CD4-positive, alpha-beta T cell treated with Interleukin-15 for 4 hours (primary cell): ENCODE measurements around the gene TUT4.
A peak's percentile ranks its signal among the peaks of the same experiment; 100 is the strongest.
"Not testable (repeated sequence)": the region's sequence is repeated elsewhere in the genome, so short reads cannot be mapped to it uniquely, and the experiment has no call there.

Source experiments
- DNase-seq: peaks from one replicate; pipeline ENCODE4 v3.0.0-alpha.2; 2020; ENCODE audit warnings: low spot score

TUT4 gene, protein sequence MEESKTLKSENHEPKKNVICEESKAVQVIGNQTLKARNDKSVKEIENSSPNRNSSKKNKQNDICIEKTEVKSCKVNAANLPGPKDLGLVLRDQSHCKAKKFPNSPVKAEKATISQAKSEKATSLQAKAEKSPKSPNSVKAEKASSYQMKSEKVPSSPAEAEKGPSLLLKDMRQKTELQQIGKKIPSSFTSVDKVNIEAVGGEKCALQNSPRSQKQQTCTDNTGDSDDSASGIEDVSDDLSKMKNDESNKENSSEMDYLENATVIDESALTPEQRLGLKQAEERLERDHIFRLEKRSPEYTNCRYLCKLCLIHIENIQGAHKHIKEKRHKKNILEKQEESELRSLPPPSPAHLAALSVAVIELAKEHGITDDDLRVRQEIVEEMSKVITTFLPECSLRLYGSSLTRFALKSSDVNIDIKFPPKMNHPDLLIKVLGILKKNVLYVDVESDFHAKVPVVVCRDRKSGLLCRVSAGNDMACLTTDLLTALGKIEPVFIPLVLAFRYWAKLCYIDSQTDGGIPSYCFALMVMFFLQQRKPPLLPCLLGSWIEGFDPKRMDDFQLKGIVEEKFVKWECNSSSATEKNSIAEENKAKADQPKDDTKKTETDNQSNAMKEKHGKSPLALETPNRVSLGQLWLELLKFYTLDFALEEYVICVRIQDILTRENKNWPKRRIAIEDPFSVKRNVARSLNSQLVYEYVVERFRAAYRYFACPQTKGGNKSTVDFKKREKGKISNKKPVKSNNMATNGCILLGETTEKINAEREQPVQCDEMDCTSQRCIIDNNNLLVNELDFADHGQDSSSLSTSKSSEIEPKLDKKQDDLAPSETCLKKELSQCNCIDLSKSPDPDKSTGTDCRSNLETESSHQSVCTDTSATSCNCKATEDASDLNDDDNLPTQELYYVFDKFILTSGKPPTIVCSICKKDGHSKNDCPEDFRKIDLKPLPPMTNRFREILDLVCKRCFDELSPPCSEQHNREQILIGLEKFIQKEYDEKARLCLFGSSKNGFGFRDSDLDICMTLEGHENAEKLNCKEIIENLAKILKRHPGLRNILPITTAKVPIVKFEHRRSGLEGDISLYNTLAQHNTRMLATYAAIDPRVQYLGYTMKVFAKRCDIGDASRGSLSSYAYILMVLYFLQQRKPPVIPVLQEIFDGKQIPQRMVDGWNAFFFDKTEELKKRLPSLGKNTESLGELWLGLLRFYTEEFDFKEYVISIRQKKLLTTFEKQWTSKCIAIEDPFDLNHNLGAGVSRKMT (N-terminal part only)

GRCh38 chr1:52552505-52553361, at the start of gene TUT4:
TUT4 (minus strand) TSS chr1:52553092; CDS start chr1:52526280, 26,812 bp downstream.
- peak; percentile 75 for DNase-seq

DNA sequence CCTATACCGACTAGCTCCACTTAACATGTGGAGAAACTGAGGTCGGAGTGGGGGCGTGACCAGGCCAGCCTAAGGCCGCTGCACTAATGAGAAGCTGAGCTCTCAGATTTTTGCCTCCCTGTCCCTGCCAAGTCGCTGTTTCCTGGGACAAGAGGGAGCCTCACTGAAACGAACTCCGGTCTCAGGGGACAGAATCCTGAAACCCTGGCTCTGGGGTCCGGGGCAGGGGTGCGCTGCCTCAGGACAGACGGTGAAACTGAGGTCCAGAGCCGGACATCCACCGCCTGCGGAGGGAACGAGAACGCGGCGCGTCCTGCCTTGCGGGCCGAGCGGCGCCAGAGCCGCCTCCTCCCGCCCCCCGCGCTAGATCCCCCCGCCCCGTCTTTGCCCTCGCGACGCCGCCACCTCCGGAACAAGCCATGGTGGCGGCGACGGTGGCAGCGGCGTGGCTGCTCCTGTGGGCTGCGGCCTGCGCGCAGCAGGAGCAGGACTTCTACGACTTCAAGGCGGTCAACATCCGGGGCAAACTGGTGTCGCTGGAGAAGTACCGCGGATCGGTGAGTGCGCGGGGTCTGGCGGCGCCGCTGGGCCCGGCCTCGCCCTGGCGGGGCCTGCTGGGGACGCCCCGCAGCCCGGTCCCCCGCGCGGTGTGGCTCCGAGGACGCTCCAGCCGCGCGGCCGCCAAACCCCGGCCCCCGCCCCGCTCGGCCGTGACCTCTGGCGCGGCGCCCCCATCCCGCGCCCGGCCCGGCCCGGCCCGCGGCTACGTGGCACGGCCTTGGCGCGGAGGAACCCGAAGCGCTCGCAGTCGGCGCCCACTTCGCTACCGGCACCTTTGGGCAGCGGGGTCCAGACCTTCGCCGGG, 49.3 kb upstream of the TUT4 start, which contains the start of gene GPX7:
GPX7 (plus strand) TSS at position 381 of the 865 bp plus-strand sequence; CDS start at position 420, 39 bp downstream.
- peak; percentile 50 for DNase-seq

- DNase-seq, result no peak
Measured at GRCh38 chr1:52601519-52601918, 48.6 kb upstream of the TUT4 start.

DNA sequence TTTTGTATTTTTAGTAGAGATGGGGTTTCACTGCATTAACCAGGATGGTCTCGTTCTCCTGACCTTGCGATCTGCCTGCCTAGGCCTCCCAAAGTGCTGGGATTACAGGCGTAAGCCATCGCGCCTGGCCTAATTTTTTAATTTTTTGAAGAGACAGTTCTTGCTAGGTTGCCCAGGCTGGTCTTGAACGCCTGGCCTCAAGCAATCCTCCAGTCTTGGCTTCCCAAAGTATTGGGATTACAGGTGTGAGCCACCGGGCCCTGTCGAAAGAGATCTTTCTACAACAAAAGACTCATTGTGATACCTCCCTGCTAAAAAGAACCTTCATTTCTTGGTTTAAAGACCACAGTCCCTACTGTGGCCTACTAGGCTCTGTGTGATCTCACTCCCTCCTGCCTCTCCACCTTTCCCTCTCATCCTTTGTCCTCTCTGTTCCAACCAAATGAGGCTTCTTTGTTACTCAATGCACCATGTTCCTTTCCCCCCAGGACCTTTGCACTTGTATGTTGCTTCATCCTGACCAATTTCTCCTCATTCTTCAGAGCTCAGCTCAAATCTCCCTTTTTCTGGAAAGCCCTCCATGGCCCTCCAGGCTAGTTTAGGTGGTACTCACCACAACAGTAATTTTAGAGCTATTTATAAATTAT, 47.8 kb upstream of the TUT4 start:
- DNase-seq, result no peak

- no peak for DNase-seq
Measured at GRCh38 chr1:52599236-52599635, 46.3 kb upstream of the TUT4 start.

DNA sequence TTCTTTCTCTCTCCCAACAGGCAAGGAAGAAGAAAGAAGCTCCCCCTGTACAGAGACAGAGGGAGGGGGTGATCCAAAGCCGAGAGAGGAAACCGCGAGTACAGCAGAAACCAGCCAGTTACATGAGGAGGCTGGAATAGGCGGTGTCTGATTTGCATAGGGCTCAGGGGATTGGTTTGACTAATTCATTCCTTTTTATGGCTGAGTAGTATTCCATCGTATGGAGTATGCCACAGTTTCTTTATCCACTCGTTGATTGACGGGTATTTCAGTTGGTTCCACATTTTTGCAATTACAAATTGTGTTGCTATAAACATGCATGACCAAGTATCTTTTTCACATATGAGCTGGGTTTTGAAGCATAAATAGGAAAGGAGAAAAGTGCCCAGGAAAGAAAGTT, 45.8 kb upstream of the TUT4 start:
- no peak for DNase-seq

GRCh38 chr1:52597912-52598311, 45.0 kb upstream of the TUT4 start:
- no peak for DNase-seq

GRCh38 chr1:52595061-52595460, 42.2 kb upstream of the TUT4 start:
- no peak for DNase-seq

GRCh38 chr1:52593495-52593894, 40.6 kb upstream of the TUT4 start:
- DNase-seq, result no peak

GRCh38 chr1:52592637-52593323, 39.9 kb upstream of the TUT4 start:
- no peak for DNase-seq

DNA sequence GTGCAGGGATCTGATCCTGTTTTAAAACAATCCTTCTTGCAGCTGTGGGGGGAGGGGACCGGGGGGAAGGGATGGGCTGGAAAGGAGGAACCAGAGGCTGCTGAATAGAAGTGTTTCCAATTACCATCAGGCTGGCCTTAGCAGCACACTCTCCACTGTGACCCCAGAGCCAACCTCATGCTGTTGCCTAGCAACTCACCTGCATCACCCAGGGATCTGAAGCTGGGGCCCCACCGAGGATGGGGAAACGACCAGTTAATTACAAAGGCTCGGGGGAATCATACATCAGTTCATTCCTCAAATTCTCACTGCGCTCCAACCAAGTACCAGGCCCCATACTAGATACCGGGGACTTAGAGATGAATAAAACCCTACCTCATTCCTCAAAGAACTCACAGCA, 37.4 kb upstream of the TUT4 start:
- no peak for DNase-seq

DNA sequence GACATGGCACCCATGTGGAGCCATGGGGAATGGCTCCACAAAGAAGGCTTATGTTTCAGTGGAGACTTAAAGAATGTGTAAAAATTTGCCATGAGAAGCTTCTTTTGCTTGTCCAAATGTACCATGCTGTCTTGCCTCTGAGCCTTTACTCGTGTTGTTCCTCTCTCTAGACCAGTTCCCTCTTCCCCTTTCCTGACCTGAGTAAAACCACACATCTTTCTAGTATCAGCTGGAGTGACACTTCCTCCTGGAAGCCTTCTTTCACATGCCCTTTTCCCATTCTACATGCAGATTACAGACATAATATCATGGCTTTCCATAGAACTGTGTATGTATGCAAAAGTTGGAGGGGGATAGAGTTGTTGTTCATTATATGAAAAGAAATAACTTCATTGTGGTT, 35.6 kb upstream of the TUT4 start:
- no peak for DNase-seq

- no peak for DNase-seq
Measured at GRCh38 chr1:52588027-52588426, 35.1 kb upstream of the TUT4 start.

DNA sequence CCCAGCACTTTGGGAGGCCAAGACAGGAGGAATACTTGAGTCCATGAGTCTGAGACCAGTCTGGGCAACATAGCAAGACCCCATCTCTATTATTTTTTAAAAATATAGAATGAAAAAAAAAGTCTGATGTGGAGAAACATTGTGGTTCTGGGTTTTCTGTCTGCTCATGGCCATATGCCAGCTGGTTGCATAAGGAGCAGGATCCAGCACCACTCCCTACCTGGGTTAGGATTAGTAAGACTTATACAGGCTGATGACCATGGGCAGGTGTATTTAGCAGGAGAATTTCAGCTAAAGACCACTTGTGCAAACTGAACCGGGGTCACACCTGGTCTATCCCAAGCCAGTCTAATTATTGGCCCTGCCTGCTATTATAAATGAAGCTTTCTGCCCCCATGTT, 32.6 kb upstream of the TUT4 start:
- no peak for DNase-seq

- no peak for DNase-seq
Measured at GRCh38 chr1:52582116-52582696, 29.3 kb upstream of the TUT4 start.

DNA sequence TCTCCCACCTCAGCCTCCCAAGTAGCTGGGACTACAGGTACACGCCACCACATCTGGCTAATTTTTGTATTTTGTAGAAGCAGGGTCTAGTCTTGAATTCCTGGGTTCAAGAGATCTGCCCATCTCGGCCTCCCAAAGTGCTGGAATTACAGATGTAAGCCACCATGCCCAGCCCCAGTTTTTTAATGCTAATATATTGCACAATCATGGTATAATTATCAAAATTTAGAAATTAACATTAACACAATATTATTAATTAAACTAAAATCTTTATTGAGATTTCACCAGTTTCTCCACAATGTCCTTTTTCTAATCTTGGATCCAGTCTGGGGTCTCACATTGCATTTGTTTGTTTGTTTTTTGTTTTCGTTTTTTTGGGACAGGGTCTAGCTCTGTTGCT, 27.4 kb upstream of the TUT4 start:
- no peak for DNase-seq

GRCh38 chr1:52579415-52579814, 26.5 kb upstream of the TUT4 start:
- DNase-seq, result no peak

DNA sequence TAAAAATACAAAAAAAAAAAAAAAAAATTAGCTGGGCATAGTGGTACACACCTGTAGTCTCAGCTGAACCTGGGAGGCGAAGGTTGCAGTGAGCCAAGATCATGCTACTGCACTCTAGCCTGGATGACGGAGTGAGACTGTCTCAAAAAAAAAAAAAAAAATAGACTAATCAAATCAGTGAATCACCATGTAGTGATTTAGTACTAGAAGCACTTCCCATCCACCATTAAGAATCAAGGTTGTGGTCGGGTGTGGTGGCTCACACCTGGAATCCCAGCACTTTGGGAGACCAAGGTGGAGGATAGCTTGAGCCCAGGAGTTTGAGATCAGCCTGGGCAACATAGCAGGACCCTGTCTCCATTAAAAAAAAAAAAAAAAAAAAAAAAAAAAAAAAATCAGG, 25.2 kb upstream of the TUT4 start:
- not testable (repeated sequence) for DNase-seq

DNA sequence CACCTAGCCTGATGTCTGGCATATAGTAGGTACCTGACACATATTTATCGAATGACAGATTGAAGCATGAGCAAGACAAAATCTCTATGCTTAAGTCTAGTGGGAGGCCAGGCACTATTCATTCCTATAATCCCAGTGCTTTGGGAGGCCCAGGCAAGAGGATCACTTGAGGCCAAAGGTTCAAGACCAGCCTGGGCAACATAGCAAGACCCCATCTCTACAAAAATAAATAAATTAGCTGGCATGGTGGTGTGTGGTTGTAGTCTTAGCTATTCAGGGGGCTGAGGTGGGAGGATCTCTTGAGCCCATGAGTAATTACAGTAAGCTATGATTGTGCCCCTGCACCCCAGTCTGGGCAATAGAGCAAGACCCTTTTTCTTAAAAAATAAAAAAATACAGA, 23.2 kb upstream of the TUT4 start:
- no peak for DNase-seq
